HEK293 (cell line): Measurements from ENCODE around the gene CPTP.
A peak's percentile ranks its signal among the peaks of the same experiment; 100 is the strongest.

Experiments used
- BCL11A ChIP-seq: fragments of 450-650 bp; formaldehyde crosslinking; IDR thresholded peaks from 2 replicates; pipeline ENCODE4 v1.5.1; 2016; ENCODE audit warnings: low read depth, missing biosample characterization, missing genetic modification characterization
- GLI2 ChIP-seq: fragments of 450-650 bp; formaldehyde crosslinking; IDR thresholded peaks from 2 replicates; pipeline ENCODE4; 2017; ENCODE audit warnings: missing biosample characterization, missing genetic modification characterization, low read depth, borderline replicate concordance
- GLI4 ChIP-seq: fragments of 450-650 bp; formaldehyde crosslinking; IDR thresholded peaks from 2 replicates; pipeline ENCODE4 v1.5.1; 2016; ENCODE audit warnings: missing biosample characterization, missing genetic modification characterization
- GLIS2 ChIP-seq: fragments of 450-650 bp; formaldehyde crosslinking; IDR thresholded peaks from 2 replicates; pipeline ENCODE4 v1.5.1; 2016; ENCODE audit warnings: missing biosample characterization, missing genetic modification characterization
- HIC1 ChIP-seq: fragments of 450-650 bp; formaldehyde crosslinking; IDR thresholded peaks from 2 replicates; pipeline ENCODE4 v1.5.1; 2016; ENCODE audit warnings: missing biosample characterization, missing genetic modification characterization
- KLF16 ChIP-seq: fragments of 450-650 bp; formaldehyde crosslinking; IDR thresholded peaks from 2 replicates; pipeline ENCODE4 v1.5.1; 2017; ENCODE audit warnings: missing biosample characterization, missing genetic modification characterization
- KLF9 ChIP-seq: fragments of 450-650 bp; formaldehyde crosslinking; IDR thresholded peaks from 2 replicates; pipeline ENCODE4 v1.5.1; 2016; ENCODE audit warnings: missing biosample characterization, missing genetic modification characterization, low read depth
- RBAK ChIP-seq: fragments of 450-650 bp; formaldehyde crosslinking; IDR thresholded peaks from 2 replicates; pipeline ENCODE4 v1.5.1; 2016; ENCODE audit warnings: missing biosample characterization, missing genetic modification characterization
- SALL2 ChIP-seq: fragments of 450-650 bp; formaldehyde crosslinking; IDR thresholded peaks from 2 replicates; pipeline ENCODE4 v1.5.0; 2017; ENCODE audit warnings: missing biosample characterization, mild to moderate bottlenecking, missing genetic modification characterization, borderline replicate concordance
- SP7 ChIP-seq: fragments of 450-650 bp; formaldehyde crosslinking; IDR thresholded peaks from 2 replicates; pipeline ENCODE4 v1.5.1; 2016; ENCODE audit warnings: missing biosample characterization, missing genetic modification characterization
- ZBTB1 ChIP-seq: fragments of 450-650 bp; formaldehyde crosslinking; IDR thresholded peaks from 2 replicates; pipeline ENCODE4 v1.5.1; 2016; ENCODE audit warnings: missing biosample characterization, missing genetic modification characterization
- ZBTB48 ChIP-seq: fragments of 450-650 bp; formaldehyde crosslinking; IDR thresholded peaks from 2 replicates; pipeline ENCODE4 v1.5.1; 2016; ENCODE audit warnings: missing biosample characterization, missing genetic modification characterization
- ZBTB49 ChIP-seq: fragments of 450-650 bp; formaldehyde crosslinking; IDR thresholded peaks from 2 replicates; pipeline ENCODE4 v1.5.1; 2016; ENCODE audit warnings: missing biosample characterization, missing genetic modification characterization, low read depth
- ZBTB8A ChIP-seq: fragments of 450-650 bp; formaldehyde crosslinking; IDR thresholded peaks from 2 replicates; pipeline ENCODE4 v1.5.1; 2016; ENCODE audit warnings: missing biosample characterization, missing genetic modification characterization
- ZEB2 ChIP-seq: fragments of 450-650 bp; formaldehyde crosslinking; IDR thresholded peaks from 2 replicates; pipeline ENCODE4 v1.5.1; 2016; ENCODE audit warnings: missing biosample characterization, missing genetic modification characterization
- ZFHX2 ChIP-seq: fragments of 450-650 bp; formaldehyde crosslinking; conservative IDR thresholded peaks from 2 replicates; pipeline ENCODE4 v1.5.1; 2016; ENCODE audit warnings: missing biosample characterization, missing genetic modification characterization
- ZNF18 ChIP-seq: fragments of 450-650 bp; formaldehyde crosslinking; IDR thresholded peaks from 2 replicates; pipeline ENCODE4 v1.5.1; 2016; ENCODE audit warnings: missing biosample characterization, missing genetic modification characterization
- ZNF211 ChIP-seq: fragments of 450-650 bp; formaldehyde crosslinking; IDR thresholded peaks from 2 replicates; pipeline ENCODE4 v1.5.1; 2016; ENCODE audit warnings: low read depth, missing biosample characterization, missing genetic modification characterization
- ZNF239 ChIP-seq: fragments of 450-650 bp; formaldehyde crosslinking; IDR thresholded peaks from 2 replicates; pipeline ENCODE4 v1.5.1; 2016; ENCODE audit warnings: missing biosample characterization, missing genetic modification characterization
- ZNF366 ChIP-seq: fragments of 450-650 bp; formaldehyde crosslinking; conservative IDR thresholded peaks from 2 replicates; pipeline ENCODE4 v1.5.1; 2016; ENCODE audit warnings: missing biosample characterization, missing genetic modification characterization
- ZNF394 ChIP-seq: fragments of 450-650 bp; formaldehyde crosslinking; IDR thresholded peaks from 2 replicates; pipeline ENCODE4 v1.5.1; 2016; ENCODE audit warnings: missing biosample characterization, missing genetic modification characterization, mild to moderate bottlenecking, moderate library complexity, borderline replicate concordance
- ZNF426 ChIP-seq: fragments of 450-650 bp; formaldehyde crosslinking; IDR thresholded peaks from 2 replicates; pipeline ENCODE4 v1.5.1; 2017; ENCODE audit warnings: missing biosample characterization, missing genetic modification characterization, mild to moderate bottlenecking, inconsistent platforms, moderate library complexity
- ZNF433 ChIP-seq: fragments of 450-650 bp; formaldehyde crosslinking; IDR thresholded peaks from 2 replicates; pipeline ENCODE4 v1.5.1; 2016; ENCODE audit warnings: missing biosample characterization, missing genetic modification characterization, low read depth
- ZNF518A ChIP-seq: fragments of 450-650 bp; formaldehyde crosslinking; conservative IDR thresholded peaks from 2 replicates; pipeline ENCODE4 v1.5.1; 2016; ENCODE audit warnings: low read depth, missing biosample characterization, missing genetic modification characterization
- ZNF585B ChIP-seq: fragments of 450-650 bp; formaldehyde crosslinking; IDR thresholded peaks from 2 replicates; pipeline ENCODE4 v1.5.1; 2016; ENCODE audit warnings: missing biosample characterization, missing genetic modification characterization
- ZNF660 ChIP-seq: fragments of 450-650 bp; IDR thresholded peaks from 2 replicates; pipeline ENCODE4 v1.5.1; 2018; ENCODE audit warnings: missing biosample characterization, mild to moderate bottlenecking, missing genetic modification characterization
- ZNF707 ChIP-seq: fragments of 450-650 bp; formaldehyde crosslinking; IDR thresholded peaks from 2 replicates; pipeline ENCODE4 v1.5.1; 2016; ENCODE audit warnings: missing biosample characterization, missing genetic modification characterization
- ZNF747 ChIP-seq: fragments of 450-650 bp; formaldehyde crosslinking; IDR thresholded peaks from 2 replicates; pipeline ENCODE4 v1.5.1; 2016; ENCODE audit warnings: missing biosample characterization, missing genetic modification characterization
- ZNF791 ChIP-seq: fragments of 450-650 bp; formaldehyde crosslinking; IDR thresholded peaks from 2 replicates; pipeline ENCODE4 v1.5.1; 2016; ENCODE audit warnings: missing biosample characterization, missing genetic modification characterization
- ZXDB ChIP-seq: fragments of 450-650 bp; formaldehyde crosslinking; IDR thresholded peaks from 2 replicates; pipeline ENCODE4 v1.5.1; 2016; ENCODE audit warnings: missing biosample characterization, missing genetic modification characterization

The CPTP gene

GRCh38 chr1:1305300-1306069, 19.1 kb upstream of the CPTP start (continued):
- TF ChIP-seq ZXDB (tag by site-specific recombination), result no peak
- TF ChIP-seq GLI2 (tag by site-specific recombination), result no peak
- 0 out of 2 replicates have a peak, but pooled peaks have one; percentile 11 for TF ChIP-seq BCL11A
- no peak for TF ChIP-seq ZBTB1 (tag by site-specific recombination)
- TF ChIP-seq ZNF791, result no peak
- no peak for TF ChIP-seq ZNF660 (tag by site-specific recombination)
- TF ChIP-seq GLI4, result no peak
- TF ChIP-seq ZBTB48 (tag by site-specific recombination), result peak; percentile 93; the same call in 1 of the 2 replicates
- TF ChIP-seq RBAK (tag by site-specific recombination), result no peak
- peak; percentile 58 for TF ChIP-seq HIC1 (tag by site-specific recombination)
- no peak for TF ChIP-seq ZNF585B (tag by site-specific recombination)
- TF ChIP-seq ZNF211, result no peak
- no peak for TF ChIP-seq ZNF18
- TF ChIP-seq ZNF747 (tag by site-specific recombination), result no peak
- no peak for TF ChIP-seq ZNF707 (tag by site-specific recombination)
- peak; percentile 38; the same call in 1 of the 2 replicates for TF ChIP-seq SP7 (tag by site-specific recombination)
- TF ChIP-seq KLF9 (tag by site-specific recombination), result 0 out of 2 replicates have a peak, but pooled peaks have one; percentile 9
- no peak for TF ChIP-seq ZBTB49 (tag by site-specific recombination)
- no peak for TF ChIP-seq ZNF433 (tag by site-specific recombination)
- TF ChIP-seq ZFHX2 (tag by site-specific recombination), result no peak
- no peak for TF ChIP-seq ZNF366
- TF ChIP-seq ZNF426, result no peak
- peak; percentile 73 for TF ChIP-seq GLIS2 (tag by site-specific recombination)
- peak; percentile 75 for TF ChIP-seq ZBTB8A
- no peak for TF ChIP-seq SALL2 (tag by site-specific recombination)
- no peak for TF ChIP-seq ZNF239
- TF ChIP-seq ZEB2 (tag by site-specific recombination), result no peak
- TF ChIP-seq ZNF394 (tag by site-specific recombination), result no peak
- 0 out of 2 replicates have a peak, but pooled peaks have one; percentile 37 for TF ChIP-seq KLF16
- TF ChIP-seq ZNF518A (tag by site-specific recombination), result 0 out of 2 replicates have a peak, but pooled peaks have one; percentile 13
